Mesenchymal stem cell (in vitro differentiated cells and primary cell): ENCODE data around the gene MAN1B1. TPM values are rescaled to one million over a fixed set of nuclear protein-coding genes. Genes with fewer than 3 reads are reported as not detected.

Source experiments
- DNase-seq: peaks from one replicate; pipeline ENCODE4 v3.0.0-alpha.2; 2013
- H2AFZ ChIP-seq: one replicate; pipeline ENCODE4 v1.6.1; 2013; ENCODE audit warnings: low read depth, mild to moderate bottlenecking, control low read depth, inconsistent platforms, low read length, moderate library complexity
- H2AK5ac ChIP-seq: 2 replicates; pipeline ENCODE4 v1.6.1; 2013; ENCODE audit warnings: low read length, moderate library complexity, mild to moderate bottlenecking, inconsistent platforms; ENCODE audit not compliant: severe bottlenecking
- H2BK120ac ChIP-seq: one replicate; pipeline ENCODE4 v1.6.1; 2013; ENCODE audit warnings: low read depth, mild to moderate bottlenecking, inconsistent platforms, low read length, moderate library complexity
- H2BK12ac ChIP-seq, 2 experiments: one replicate each; pipeline ENCODE4 v1.6.1; 2013; ENCODE audit warnings: inconsistent platforms in 2 of 2, low read length in 2 of 2, mild to moderate bottlenecking in 2 of 2, moderate library complexity in 2 of 2, control low read depth in 1 of 2
- H2BK15ac ChIP-seq: one replicate; pipeline ENCODE4 v1.6.1; 2013; ENCODE audit warnings: mild to moderate bottlenecking, low read depth, inconsistent platforms; ENCODE audit not compliant: poor library complexity, severe bottlenecking
- H2BK5ac ChIP-seq: 2 replicates; pipeline ENCODE4 v1.6.1; 2013; ENCODE audit warnings: low read depth, mild to moderate bottlenecking, low read length, control low read depth, inconsistent platforms; ENCODE audit not compliant: poor library complexity, severe bottlenecking
- H3K14ac ChIP-seq, 2 experiments: one replicate each; pipeline ENCODE4 v1.6.1; 2013; ENCODE audit warnings: inconsistent platforms in 2 of 2, low read length in 2 of 2, control low read depth in 1 of 2, mild to moderate bottlenecking in 1 of 2, moderate library complexity in 1 of 2
- H3K18ac ChIP-seq, 2 experiments: one replicate each; pipeline ENCODE4 v1.6.1; 2013; ENCODE audit warnings: inconsistent platforms in 2 of 2, low read length in 2 of 2, control low read depth in 1 of 2, low read depth in 1 of 2, mild to moderate bottlenecking in 1 of 2
- H3K23ac ChIP-seq, 2 experiments: one replicate each; pipeline ENCODE4 v1.6.1; 2013; ENCODE audit warnings: inconsistent platforms in 2 of 2, low read length in 2 of 2, mild to moderate bottlenecking in 2 of 2, moderate library complexity in 2 of 2, control low read depth in 1 of 2
- H3K27ac ChIP-seq: 2 replicates; pipeline ENCODE4 v1.5.1; 2013; ENCODE audit warnings: mild to moderate bottlenecking, moderate library complexity, low read length, control low read depth, inconsistent platforms; ENCODE audit not compliant: poor library complexity, severe bottlenecking
- H3K27me3 ChIP-seq, 2 experiments: 2 replicates each; pipeline versions ENCODE4 v1.6.1 to v1.7.0; 2013; ENCODE audit warnings: low read length in 2 of 2, mild to moderate bottlenecking in 2 of 2, moderate library complexity in 2 of 2, control low read depth in 1 of 2, inconsistent platforms in 1 of 2; ENCODE audit not compliant: control insufficient read depth in 1 of 2, insufficient read depth in 1 of 2
- H3K36me3 ChIP-seq, 2 experiments: 2 replicates each; pipeline versions ENCODE4 v1.6.1 to v1.7.0; 2013; ENCODE audit warnings: low read length in 2 of 2, control low read depth in 1 of 2, inconsistent platforms in 1 of 2, low read depth in 1 of 2, mild to moderate bottlenecking in 1 of 2; ENCODE audit not compliant: insufficient read depth in 2 of 2, control insufficient read depth in 1 of 2
- H3K4ac ChIP-seq, 2 experiments: one replicate each; pipeline ENCODE4 v1.6.1; 2013; ENCODE audit warnings: inconsistent platforms in 2 of 2, low read length in 2 of 2, mild to moderate bottlenecking in 2 of 2, moderate library complexity in 2 of 2, control low read depth in 1 of 2, low read depth in 1 of 2
- H3K4me1 ChIP-seq: 2 replicates; pipeline ENCODE4 v1.6.1; 2013; ENCODE audit warnings: low read depth, low read length, control low read depth; ENCODE audit not compliant: control insufficient read depth, insufficient read depth
- H3K4me2 ChIP-seq: 2 replicates; pipeline ENCODE4 v1.6.1; 2013; ENCODE audit warnings: low read length, mild to moderate bottlenecking, inconsistent platforms; ENCODE audit not compliant: poor library complexity, severe bottlenecking
- H3K4me3 ChIP-seq, 2 experiments: 2 replicates each; pipeline versions ENCODE4 v1.5.1 to v1.7.0; 2013; ENCODE audit warnings: low read length in 2 of 2, mild to moderate bottlenecking in 2 of 2, control low read depth in 1 of 2, low read depth in 1 of 2; ENCODE audit not compliant: insufficient read depth in 1 of 2
- H3K79me1 ChIP-seq: replicated peaks from 2 replicates; pipeline ENCODE4 v1.6.1; 2013; ENCODE audit warnings: mild to moderate bottlenecking, control low read depth, low read length, inconsistent platforms; ENCODE audit not compliant: poor library complexity, severe bottlenecking
- H3K9ac ChIP-seq: 2 replicates; pipeline ENCODE4 v1.7.0; 2013; ENCODE audit warnings: mild to moderate bottlenecking, low read length, moderate library complexity
- H3K9me3 ChIP-seq: 2 replicates; pipeline ENCODE4 v1.7.0; 2013; ENCODE audit warnings: mild to moderate bottlenecking, low read length; ENCODE audit not compliant: control insufficient read depth
- H4K8ac ChIP-seq: one replicate; pipeline ENCODE4 v1.6.1; 2013; ENCODE audit warnings: inconsistent platforms, mild to moderate bottlenecking, low read length, moderate library complexity
- H4K91ac ChIP-seq: one replicate; pipeline ENCODE4 v1.6.1; 2013; ENCODE audit warnings: mild to moderate bottlenecking, low read length, inconsistent platforms
- WGBS: methylation state at CpG from one replicate; pipeline ENCODE4 v1.1.7; 2013; ENCODE audit warnings: mixed read lengths; 5-methylcytosine and 5-hydroxymethylcytosine counted together
- small RNA-seq: library from polyadenylated mRNA; stranded (forward); fragments of <200 nt; extraction: miRNeasy Mini kit (QIAGEN cat#:217004); gene quantifications from one replicate; pipeline ENCODE3, GENCODE V24; 2013; ENCODE audit warnings: low read depth

The MAN1B1 gene

DNA sequence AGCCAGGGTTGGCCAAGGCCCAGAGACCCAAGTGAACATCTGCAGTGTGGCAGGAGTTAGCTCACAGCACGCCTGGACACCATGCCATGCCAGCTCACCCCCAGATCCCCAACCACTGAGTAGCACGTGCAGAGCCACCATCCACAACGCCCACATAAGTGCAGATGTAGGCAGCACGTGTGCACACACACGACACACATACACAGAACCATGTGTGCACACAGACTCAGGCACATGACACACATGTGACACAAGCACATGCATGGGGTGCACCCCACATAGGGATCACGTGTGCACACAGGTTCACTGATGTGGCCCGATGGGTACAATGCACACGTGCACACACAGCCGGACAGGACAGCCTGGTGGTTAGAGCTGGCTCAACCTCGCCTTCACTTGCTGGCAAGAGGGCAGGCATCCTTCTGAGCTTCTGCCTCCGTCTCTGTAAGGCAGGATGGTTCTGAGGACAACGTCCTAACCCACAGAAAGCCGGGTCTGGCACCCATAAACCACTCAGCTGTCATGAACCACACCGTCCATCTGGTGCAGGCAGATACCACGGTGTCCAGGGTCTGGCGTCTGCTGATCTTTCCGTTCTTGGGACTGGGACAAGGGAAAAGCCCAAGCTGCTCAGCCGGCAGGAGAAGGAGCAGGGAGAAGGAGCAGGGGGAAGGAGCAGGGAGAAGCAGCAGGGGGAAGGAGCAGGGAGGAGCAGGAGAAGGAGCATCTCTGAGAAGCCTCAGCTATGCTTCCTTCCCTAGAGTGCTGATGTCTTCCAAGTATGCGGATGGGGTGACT, 71.0 kb downstream of the MAN1B1 start:
- H3K4me2 ChIP-seq = no peak overlapping the region
- H4K8ac ChIP-seq = no peak overlapping the region
- DNase-seq = no peak
- H2BK5ac ChIP-seq = no peak overlapping the region
- no peak overlapping the region for H3K27ac ChIP-seq
- H3K9me3 ChIP-seq = no peaks in the 10 kb centered on the region
- no peak overlapping the region for H3K23ac ChIP-seq
- peaks cover 70 to 77% of the 10 kb centered on the region in 2 experiments for H3K27me3 ChIP-seq
- H3K14ac ChIP-seq = no peak overlapping the region
- H3K18ac ChIP-seq = no peak overlapping the region
- 80% methylated on average over 18 of the region's 19 CpGs for WGBS
- no peak overlapping the region for H3K4me3 ChIP-seq
- no peaks in the 10 kb centered on the region for H3K79me1 ChIP-seq
- H3K36me3 ChIP-seq = peaks cover 0 to 4% of the 10 kb centered on the region in 2 experiments
- no peak overlapping the region for H2BK12ac ChIP-seq
- peaks cover 21% of the 10 kb centered on the region for H3K4me1 ChIP-seq
- no peak overlapping the region for H2AK5ac ChIP-seq
- no peak overlapping the region for H2AFZ ChIP-seq
- no peak overlapping the region for H4K91ac ChIP-seq
- H2BK120ac ChIP-seq = no peak overlapping the region
- H2BK15ac ChIP-seq = no peak overlapping the region
- H3K4ac ChIP-seq = no peak overlapping the region
- no peak overlapping the region for H3K9ac ChIP-seq

GRCh38 chr9:137158625-137159024, 71.8 kb downstream of the MAN1B1 start:
- H2BK12ac ChIP-seq = no peak overlapping the region
- H4K8ac ChIP-seq = no peak overlapping the region
- peaks cover 0 to 4% of the 10 kb centered on the region in 2 experiments for H3K36me3 ChIP-seq
- no peak overlapping the region for H2AK5ac ChIP-seq
- H3K4me1 ChIP-seq = peaks cover 27% of the 10 kb centered on the region
- no peak overlapping the region for H3K27ac ChIP-seq
- no peak overlapping the region for H3K9ac ChIP-seq
- H3K4ac ChIP-seq = no peak overlapping the region
- no peak overlapping the region for H3K14ac ChIP-seq
- no peaks in the 10 kb centered on the region for H3K79me1 ChIP-seq
- no peak overlapping the region for H2BK5ac ChIP-seq
- DNase-seq = no peak
- no peak overlapping the region for H4K91ac ChIP-seq
- no peak overlapping the region for H3K18ac ChIP-seq
- no peak overlapping the region for H2BK120ac ChIP-seq
- H2BK15ac ChIP-seq = no peak overlapping the region
- H3K9me3 ChIP-seq = no peaks in the 10 kb centered on the region
- H3K4me2 ChIP-seq = no peak overlapping the region
- WGBS = 45% methylated on average over 2 of the region's 4 CpGs
- H2AFZ ChIP-seq = no peak overlapping the region
- peaks cover 77 to 85% of the 10 kb centered on the region in 2 experiments for H3K27me3 ChIP-seq
- no peak overlapping the region for H3K4me3 ChIP-seq
- no peak overlapping the region for H3K23ac ChIP-seq

Small RNAs within 50 kb of the gene (small RNA-seq; reads per million reads assigned to genes)
- not detected for gene RF00153
